Measurements from ENCODE around the gene NCAN. TPM values are rescaled to one million over a fixed set of nuclear protein-coding genes. Genes with fewer than 3 reads are reported as not detected.
"Not testable (repeated sequence)": the region's sequence is repeated elsewhere in the genome, so short reads cannot be mapped to it uniquely, and the experiment has no call there.

Gene NCAN
- total and polyA plus RNA-seq, 11 donors, result not detected

DNA sequence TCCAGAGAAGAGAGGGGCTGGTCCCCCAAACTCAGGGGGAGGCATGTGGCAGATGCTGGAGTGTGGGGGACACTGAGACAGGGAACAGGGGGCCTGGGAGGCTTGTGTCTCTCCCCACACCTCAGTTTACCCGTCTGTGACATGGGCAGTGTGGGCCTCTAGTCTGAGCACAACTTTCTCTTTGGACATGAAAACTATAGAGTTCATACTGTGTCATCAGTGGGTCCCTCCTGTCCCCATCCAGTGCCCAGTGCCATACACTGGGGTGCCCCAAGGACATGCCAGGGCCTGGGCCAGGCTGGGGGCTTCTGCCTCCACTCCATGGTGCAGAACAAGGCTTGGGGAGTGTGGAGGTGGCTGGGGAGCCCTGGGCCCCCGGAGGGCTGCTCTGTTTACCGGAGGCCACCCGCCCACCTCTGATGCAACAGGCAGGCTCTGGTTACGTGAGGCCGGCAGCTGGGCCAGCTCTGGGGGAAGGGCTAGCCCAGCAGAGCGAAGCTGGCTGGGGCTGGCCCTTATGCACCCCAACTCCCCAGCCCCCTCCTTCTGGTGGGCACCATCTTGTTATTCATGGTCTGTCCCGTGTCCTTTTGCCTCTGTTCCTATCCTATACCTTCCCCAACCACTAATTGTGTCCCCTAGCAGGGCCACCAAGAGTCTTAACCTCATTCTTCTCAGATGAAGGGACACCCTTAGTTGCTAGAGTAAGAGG lies 39.8 kb upstream of the NCAN start:
- Histone ChIP-seq H3K27ac (no peak overlapping the region), H3K9me3 (no peaks in the 10 kb centered on the region), H3K36me3 (peaks cover 0 to 16% (median 5%) of the 10 kb centered on the region in 9 donors), H3K27me3 (no peaks in the 10 kb centered on the region), H3K4me3 (no peak overlapping the region), H3K4me1 (peaks cover 0 to 13% (median 6%) of the 10 kb centered on the region in 12 donors)
- ATAC-seq, result no peak
- DNase-seq, result no peak
- no peak for TF ChIP-seq POLR2A (IDR thresholded peaks at IDR 0.05)
- TF ChIP-seq, protein P1, sequence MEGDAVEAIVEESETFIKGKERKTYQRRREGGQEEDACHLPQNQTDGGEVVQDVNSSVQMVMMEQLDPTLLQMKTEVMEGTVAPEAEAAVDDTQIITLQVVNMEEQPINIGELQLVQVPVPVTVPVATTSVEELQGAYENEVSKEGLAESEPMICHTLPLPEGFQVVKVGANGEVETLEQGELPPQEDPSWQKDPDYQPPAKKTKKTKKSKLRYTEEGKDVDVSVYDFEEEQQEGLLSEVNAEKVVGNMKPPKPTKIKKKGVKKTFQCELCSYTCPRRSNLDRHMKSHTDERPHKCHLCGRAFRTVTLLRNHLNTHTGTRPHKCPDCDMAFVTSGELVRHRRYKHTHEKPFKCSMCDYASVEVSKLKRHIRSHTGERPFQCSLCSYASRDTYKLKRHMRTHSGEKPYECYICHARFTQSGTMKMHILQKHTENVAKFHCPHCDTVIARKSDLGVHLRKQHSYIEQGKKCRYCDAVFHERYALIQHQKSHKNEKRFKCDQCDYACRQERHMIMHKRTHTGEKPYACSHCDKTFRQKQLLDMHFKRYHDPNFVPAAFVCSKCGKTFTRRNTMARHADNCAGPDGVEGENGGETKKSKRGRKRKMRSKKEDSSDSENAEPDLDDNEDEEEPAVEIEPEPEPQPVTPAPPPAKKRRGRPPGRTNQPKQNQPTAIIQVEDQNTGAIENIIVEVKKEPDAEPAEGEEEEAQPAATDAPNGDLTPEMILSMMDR (IDR thresholded peaks at IDR 0.05), result no peak
- intact Hi-C loops (cut with DNase I), result no loop called here
- 68 to 83% (median 73%) methylated on average over 5 to 8 of the region's 8 CpGs for WGBS, 4 donors

DNA sequence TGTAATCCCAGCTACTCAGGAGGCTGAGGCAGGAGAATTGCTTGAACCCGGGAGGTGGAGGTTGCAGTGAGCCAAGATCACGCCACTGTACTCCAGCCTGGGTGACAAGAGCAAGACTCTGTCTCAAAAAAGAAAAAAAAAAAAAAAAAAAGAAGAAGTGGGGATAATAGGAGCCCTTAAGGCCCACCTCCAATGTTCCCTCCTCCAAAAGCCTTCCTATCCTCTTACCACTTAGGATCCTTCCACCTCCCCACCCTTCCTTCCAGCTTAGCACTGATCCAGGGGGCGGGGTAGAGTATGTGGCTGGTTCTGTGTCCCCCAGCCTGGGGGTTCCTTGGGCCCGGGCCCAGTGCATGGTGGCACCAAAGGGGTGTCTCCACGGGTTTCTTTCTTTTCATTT lies 38.5 kb upstream of the NCAN start:
- H3K27ac ChIP-seq; H3K27me3 ChIP-seq; DNase-seq; H3K9me3 ChIP-seq; intact Hi-C loops (cut with DNase I); ATAC-seq; H3K4me3 ChIP-seq: not testable (repeated sequence)
- H3K4me1 ChIP-seq, result peaks cover 0 to 13% (median 6%) of the 10 kb centered on the region in 12 donors
- 85 to 93% (median 89%) methylated on average over 5 of the region's 5 CpGs for WGBS, 4 donors
- peaks cover 0 to 23% (median 8%) of the 10 kb centered on the region in 9 donors for H3K36me3 ChIP-seq

DNA sequence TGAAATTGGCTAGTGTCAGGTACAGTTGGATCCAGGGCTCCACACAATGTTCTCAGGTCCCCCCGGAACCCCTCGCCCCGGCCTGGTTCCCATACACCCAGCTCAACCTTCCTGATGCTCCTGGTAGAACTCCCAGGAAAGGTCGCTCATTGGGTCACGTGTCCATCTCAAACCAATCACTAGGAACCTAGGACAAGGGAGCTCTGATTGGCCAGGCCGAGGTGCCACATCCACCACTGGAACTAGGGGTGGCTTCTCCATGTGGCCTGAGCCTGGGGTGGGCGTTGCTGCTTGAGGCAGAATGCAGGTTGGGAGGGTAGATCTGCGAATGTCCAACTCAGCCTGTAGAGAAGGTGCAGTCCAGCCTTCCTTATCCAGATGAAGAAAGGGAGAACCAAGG lies 34.8 kb upstream of the NCAN start:
- 88 to 92% (median 89%) methylated on average over 8 of the region's 8 CpGs for WGBS, 4 donors
- H3K36me3 ChIP-seq, result peaks cover 0 to 54% (median 20%) of the 10 kb centered on the region in 9 donors
- no peak for ATAC-seq

DNA sequence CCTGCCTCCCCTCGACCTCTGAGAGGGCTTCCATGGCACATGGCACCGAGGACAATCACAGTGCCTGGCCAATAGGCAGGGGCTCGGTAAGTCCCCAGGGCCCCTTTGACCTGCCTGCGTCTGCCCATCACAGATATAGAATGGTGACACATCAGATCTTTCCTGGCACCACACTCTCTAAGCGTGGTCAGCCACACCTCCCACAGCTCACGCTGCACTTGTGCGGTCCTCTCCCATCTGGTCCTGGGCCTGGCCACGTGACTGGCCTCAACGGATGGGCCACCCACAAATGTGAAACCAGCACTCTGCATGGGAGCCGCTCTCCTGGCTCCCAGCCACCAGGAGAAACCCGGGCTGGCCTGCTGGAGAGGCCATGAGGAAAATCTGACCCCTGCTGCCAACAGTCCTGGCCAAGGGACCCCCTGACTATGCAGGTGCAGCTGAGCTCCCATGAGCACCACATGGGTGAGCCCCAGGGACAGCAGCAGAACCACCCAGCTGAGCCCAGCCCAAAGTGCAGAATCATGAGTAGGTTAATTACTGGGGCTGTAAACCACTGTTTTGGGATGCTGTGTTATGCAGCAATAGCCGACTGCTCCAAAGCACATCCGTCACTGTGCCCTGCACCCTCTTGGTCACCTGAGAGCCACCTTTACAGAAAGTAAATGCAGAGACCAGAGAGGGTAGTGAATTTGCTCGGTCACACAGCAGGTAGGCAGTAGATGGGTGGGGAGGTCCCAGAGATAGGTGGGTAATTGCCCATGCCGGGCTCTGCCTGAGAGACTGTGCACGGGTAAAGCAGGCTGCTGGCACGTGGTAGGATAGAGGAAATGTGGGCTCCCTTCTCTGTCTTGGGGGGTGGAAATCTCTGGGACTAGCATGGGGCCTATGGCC lies 32.0 kb upstream of the NCAN start:
- ATAC-seq, result no peak
- intact Hi-C loops (cut with DNase I), result loop anchor here in 2 of 10 donors (5.0 to 10.0 kb wide), 3 partner anchors 37 to 165 kb away; no protein-coding TSS in a partner anchor
- Histone ChIP-seq H3K4me3 (no peak overlapping the region), H3K27me3 (no peaks in the 10 kb centered on the region), H3K27ac (no peak overlapping the region), H3K9me3 (peaks cover 0 to 6% (median 0%) of the 10 kb centered on the region in 12 donors), H3K36me3 (peaks cover 0 to 65% (median 35%) of the 10 kb centered on the region in 9 donors), H3K4me1 (no peaks in the 10 kb centered on the region)
- 84 to 91% (median 87%) methylated on average over 17 of the region's 17 CpGs for WGBS, 4 donors
- no peak for DNase-seq
- no peak for TF ChIP-seq POLR2A (IDR thresholded peaks at IDR 0.05)
- TF ChIP-seq, protein P1 (IDR thresholded peaks at IDR 0.05), result no peak

More for the DNA sequence above, 34.8 kb upstream of the NCAN start:
- no peaks in the 10 kb centered on the region for H3K27me3 ChIP-seq
- H3K4me3 ChIP-seq, result no peak overlapping the region
- TF ChIP-seq, protein P1 (IDR thresholded peaks at IDR 0.05), result no peak
- TF ChIP-seq POLR2A (IDR thresholded peaks at IDR 0.05), result no peak
- no peak for DNase-seq
- intact Hi-C loops (cut with DNase I), result loop anchor here in 2 of 10 donors (5.0 kb wide), 2 partner anchors 35 to 125 kb away; no protein-coding TSS in a partner anchor
- no peak overlapping the region for H3K27ac ChIP-seq
- H3K9me3 ChIP-seq, result peaks cover 0 to 6% (median 0%) of the 10 kb centered on the region in 12 donors
- no peaks in the 10 kb centered on the region for H3K4me1 ChIP-seq
